NCI-H2029 treated with DMSO at 0.1 percent for 48 hours (cell line): Measurements from ENCODE around the gene SLC10A7.

Experiments
- DNase-seq: peaks from one replicate; lab custom pipeline; 2025; lab: John Stamatoyannopoulos, UW

The SLC10A7 gene

DNA sequence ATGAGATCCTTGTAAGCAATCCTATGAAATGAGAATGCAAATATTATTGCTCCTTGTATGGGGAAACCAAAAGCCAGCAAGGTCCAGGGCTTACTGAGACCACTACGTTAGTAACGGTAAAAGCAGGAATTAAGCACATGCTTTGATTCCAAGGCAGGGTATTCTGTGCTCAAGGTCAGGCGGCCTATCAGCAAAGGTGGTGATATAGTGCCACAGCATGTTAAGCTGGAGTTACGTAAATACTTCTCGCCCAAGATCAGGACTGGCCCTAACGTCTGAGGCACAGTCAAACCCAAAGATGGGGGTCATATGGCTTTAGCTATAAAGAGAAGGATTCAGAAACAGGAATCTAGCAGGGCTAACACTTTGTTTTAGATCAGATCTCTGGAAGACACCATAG, 27.6 kb downstream of the SLC10A7 start:
- DNase-seq = no peak

DNA sequence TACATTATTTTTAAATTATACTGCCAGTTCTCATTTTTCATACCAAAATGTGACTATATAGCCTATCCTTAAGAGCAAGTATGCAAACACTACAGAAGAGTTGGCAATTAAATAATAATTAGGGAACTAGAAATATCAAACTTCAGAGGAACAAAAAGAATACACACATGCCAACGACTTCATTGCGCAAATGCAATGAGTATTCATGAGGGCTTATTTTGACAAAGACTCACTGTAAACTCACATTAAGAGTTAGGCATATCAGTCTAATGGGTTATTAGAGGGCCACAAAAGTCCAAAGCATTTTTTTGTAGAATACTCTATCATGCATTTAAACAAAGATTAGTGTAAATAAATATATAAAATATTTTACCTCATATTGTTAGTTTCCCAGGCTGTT, 31.6 kb downstream of the SLC10A7 start:
- DNase-seq = no peak

DNA sequence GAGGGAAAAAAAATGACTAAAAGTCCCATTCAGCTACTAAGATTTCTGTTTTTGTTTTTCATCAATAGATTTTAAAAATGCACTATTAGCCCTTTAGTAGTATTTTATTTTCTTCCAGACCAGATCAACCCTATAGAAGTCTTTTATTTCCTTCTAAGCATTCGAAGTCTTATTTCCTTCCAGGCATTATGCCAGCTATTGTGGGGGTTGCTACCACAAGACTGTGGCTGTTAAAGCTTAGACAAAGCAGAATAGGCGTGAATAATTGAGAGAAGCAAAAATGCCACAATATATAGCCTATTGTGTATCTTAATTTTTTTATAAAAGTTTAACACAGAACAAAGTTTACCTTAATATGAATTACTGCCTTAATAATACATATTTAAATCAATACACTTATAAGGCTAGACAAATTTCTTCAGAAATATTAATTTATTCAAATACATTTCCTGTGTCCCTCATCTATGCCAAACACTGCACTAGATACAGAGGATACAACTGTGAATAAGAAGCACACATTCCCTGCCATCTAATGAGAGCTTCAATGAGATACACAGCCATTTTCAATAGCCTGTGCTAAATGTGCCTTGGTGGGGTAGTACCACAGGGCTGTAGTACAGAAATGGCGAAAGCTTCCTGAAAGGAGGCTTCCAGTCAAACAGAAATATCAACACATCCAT, 33.1 kb downstream of the SLC10A7 start:
- DNase-seq = no peak

DNA sequence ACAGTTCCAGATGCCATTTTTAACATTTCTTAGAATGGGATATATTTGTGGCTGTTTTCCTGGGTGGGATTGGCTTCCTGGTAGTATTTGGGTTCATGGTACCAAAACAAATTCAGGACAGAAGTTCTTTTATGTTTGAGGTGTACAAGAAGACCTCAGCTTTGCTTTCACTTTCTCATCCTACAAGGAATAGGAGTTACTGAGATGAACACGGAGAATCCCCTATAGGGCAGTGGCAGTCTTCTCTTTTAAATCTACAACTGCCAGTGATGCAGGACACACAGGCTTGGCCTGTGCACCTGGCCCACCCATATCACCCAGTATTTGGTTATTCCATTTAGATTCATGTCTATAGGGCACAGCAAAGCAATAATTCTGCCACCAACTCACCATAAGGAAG, 35.2 kb downstream of the SLC10A7 start:
- DNase-seq = no peak

DNA sequence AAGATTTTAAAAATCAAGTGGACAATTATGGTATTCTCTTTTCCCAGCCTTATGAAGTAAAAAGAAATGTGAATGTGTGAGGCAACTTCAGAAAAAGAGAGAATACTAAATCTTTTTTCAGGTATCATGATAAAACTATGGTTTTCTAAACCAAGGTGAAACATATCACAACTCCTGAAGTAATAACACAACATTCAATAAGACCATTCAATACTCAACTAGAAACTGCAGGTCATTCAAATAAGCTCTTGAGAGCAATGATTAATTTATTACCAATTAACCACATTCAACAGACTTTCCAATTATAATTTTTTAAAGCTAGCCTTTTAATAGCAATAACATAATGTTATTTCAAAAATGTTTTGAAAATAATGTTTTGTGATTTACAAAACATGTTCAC, 35.8 kb downstream of the SLC10A7 start:
- DNase-seq = no peak

DNA sequence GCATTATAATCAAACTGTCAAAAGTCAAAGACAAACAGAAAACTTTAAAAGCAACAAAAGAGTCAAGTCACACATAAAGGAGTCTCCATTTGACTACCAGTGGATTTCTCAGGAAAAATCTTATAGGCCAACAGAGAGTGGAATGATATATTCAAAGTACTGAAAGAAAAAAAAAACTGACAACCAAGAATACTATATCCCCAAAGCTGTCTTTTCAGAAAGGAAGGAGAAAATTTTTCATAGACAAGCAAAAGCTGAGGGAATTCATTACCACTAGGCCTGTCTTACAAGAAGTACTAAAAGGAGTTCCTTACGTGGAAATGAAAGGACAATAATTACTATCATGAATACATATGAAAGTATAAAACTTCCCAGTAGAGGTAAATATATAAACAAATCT, 39.0 kb downstream of the SLC10A7 start:
- DNase-seq = no peak

DNA sequence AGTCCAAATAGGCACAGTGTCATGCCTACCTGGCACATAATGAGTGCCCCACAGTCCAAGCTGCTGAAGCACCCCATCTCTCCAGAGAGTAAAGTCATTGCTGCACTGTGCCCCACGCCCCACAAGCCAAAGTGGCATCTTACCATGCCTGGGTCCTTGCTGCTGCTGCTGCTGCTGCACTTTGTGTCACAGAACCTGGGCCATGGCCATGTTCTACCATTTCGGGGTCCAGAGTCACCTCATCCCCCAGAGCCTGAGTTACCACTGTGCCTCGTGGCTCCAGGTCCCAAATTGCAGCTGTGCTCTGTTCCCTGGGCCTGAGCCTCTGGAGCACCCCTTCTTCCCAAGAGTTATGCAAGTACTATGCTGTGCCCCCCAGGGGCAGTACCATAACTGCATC, 40.5 kb downstream of the SLC10A7 start:
- DNase-seq = no peak

DNA sequence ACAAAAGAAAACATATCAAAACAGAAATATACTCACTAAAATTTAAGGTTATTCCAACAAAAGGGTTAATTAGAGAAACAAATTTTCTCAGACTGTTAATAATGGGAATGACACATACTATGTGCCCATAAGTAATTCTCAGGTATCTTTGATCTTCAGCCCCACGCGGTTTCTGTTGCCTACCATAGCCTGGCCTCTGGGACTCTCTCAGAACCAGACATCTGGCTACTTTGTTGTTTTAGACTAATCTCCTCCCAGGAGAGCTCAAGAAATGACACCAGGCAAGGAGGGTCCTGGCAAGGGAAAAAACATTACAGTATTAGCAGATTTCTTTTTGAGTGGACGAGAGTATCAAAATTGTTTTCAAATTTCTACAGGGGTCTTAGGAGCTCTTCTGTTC, 43.7 kb downstream of the SLC10A7 start:
- no peak for DNase-seq

DNA sequence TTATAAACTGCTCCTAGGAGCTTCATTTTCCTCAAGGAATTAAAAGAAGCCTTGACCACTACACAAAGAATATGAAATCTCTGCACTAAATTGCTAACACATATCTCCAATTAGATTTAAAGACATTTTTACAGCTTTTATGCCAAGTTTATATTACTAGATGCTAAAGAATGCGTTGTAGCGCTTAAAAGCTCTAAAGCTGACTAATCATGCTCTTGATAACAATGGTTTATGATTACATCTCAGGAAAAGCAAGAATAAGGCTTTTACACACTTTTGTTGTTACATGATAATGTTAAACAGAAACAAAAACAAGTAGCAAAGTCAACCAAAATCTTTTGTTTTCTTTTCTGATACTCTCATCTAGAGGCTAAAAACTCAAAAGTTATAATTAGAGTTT, 44.7 kb downstream of the SLC10A7 start:
- DNase-seq = no peak

DNA sequence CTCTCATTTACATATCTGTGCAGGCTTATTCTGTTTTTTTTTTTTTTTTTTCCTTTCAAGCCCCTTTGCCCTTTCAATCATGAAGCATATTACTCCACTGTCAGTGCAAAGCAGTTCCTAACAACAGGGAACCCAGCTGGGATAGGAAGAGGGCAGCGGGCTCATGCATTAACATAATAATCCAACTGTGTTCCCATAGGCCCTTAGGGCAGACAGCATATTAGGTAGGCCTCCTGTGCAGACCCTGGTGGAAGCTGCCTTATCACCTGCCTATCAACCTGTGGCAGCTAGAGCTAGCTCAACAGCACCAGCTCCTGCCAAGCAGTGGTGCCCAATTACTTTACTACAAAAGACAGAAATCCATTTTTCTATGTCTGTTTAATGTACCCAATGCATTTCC, 49.3 kb downstream of the SLC10A7 start:
- DNase-seq = no peak

DNA sequence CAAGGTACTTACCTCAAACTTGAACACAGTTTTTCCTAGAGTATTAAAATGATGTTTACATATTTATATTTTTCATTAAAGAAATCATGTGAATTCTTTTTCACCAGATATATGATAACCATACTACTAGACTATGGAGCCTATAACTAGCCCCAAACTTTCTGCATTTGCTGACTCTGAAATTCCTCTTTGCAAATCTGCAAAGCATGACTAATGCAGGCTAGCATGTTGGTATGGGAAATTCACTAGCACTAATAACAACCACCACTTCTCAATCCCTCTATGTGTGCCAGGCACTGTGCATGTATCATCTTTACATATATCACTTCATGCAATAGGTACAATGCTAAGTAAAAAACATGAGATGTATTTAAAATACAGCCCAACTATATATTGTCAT, 51.1 kb downstream of the SLC10A7 start:
- DNase-seq = no peak

DNA sequence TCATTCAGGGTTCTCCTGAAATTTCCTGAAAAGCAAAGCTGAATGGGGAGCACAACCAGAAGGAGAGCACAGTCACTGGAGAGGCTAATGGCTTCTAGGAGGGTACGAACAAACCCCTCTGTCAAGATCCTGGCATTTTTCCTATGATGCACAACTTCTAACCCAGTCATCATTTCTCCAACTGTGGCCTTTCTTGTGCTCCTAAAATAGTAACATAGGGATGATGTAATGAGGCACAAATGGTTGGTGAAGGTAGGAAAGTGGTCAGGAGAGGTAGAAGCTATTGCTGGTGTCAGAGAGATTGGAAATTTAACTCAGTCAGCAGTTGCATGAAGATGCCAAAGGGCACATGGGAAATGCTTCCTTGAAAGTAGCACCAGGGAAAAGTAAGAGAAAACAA, 52.7 kb downstream of the SLC10A7 start:
- DNase-seq = no peak

DNA sequence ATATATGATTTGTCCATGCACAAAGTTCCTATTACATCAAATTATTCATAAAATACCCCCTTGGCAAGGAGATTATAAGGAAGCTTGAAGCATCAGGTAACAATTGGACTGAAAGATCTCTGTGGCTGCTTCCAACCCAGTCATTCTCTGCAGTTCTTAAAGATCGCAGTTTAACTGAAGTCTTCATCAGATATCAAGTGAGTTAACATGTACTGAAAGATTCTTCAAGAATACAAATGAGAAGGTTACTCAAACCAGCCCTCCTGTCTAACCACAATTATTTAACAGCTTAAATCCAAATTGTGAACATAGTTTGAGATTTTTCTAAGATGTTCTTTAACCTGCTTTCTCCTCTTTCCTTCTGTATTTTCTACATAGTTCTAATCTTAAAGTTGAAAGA, 56.1 kb downstream of the SLC10A7 start:
- DNase-seq = no peak

DNA sequence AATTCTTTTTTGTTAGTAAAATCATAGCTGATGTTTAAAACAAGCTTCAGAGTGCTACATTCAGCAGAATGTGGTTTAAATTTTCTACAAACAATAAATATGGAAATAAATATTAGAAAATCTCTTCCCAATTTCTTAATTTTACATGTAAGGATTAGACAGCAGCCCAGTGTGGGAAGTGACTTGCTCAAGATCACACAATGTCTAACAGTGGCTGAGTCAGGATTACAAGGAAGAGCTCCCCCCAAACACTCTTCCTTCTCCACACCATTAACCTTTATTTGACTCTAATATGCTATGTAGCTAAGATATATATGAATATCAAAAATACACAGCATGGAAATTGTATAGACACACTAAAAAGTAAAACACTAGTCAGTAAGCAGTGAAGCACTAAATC, 59.5 kb downstream of the SLC10A7 start:
- DNase-seq = no peak

DNA sequence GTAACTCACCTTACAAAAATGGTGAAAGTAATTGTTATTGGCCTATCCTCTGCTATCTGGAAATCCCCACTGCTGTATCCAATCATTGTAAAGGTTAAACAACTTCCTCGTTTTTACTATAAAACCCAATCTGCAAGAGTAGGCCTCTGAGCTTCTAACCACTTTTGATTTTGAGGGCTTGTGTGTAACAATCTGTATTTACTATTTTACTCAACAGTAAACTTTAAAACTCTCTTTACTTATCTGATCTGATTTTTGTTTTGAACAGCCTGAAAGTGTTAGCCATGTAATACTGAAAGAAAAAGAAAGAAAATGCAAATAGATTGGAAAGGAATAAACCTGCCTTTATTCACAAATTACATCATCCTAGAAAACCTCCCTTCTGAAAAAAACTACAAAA, 63.1 kb downstream of the SLC10A7 start:
- DNase-seq = no peak

DNA sequence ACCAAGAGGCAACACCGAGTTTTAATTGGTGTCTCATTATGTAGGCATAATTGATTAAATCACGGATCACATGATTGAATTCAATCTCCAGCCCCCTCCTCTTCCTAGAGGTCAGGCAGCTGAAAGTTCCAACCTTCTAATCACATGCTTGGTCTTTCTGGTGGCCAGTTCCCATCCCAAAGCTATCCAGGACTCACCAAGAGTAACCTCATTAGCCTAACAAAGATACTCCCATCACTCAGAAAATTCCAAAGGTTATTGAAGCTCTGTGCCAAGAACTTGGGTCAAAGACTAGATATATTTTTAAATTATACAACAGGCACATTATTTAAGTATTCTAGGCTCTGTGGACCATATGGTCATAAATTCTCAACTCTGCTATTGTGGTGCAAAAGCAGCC, 65.1 kb downstream of the SLC10A7 start:
- no peak for DNase-seq

DNA sequence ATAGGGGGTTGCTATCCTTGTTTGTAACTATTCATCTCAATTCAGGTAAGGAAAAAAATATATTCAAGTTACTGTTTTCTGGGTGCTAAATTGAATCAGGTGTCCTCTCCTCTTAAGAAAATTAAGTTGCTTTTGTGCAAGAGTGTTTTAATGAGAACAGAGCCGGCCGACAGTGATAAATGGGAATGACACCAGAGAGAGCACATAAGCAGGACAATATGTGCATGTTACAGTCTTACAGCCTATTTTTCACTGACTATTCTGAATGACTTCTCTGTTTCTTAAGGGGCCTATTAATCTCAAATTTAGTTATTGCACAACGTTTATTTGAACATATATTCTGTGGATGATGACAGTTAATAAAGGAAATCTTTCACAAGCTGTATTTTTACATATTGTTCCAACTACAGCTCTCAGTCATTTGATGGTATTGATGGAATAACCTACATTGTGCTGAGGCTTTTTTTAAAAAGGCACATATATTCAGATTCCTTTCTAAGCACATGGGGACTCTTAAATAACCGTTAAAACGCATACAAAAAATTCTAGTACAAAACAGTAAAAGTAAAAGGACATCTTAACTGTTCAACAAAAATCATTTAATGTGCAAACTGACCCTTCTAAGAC, 68.4 kb downstream of the SLC10A7 start:
- DNase-seq = no peak

DNA sequence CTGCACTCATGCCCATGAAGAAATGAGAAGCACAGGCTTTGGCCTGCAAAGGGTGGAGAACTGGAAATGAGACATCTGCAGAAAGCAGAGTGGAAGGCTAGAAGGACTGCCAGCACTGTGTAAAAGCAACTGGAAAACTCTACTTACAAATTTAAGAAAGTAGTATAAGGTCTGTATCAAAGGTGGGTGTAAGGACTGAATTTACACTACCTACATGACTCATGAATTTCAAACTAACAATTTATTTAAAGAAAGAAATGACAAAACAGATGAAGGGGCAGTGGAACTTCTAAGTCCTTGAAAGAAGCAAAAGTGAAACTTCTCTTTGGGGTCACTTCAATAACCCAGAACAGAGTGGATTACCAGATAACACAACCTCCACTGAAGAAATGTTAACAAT, 71.2 kb downstream of the SLC10A7 start:
- DNase-seq = no peak

DNA sequence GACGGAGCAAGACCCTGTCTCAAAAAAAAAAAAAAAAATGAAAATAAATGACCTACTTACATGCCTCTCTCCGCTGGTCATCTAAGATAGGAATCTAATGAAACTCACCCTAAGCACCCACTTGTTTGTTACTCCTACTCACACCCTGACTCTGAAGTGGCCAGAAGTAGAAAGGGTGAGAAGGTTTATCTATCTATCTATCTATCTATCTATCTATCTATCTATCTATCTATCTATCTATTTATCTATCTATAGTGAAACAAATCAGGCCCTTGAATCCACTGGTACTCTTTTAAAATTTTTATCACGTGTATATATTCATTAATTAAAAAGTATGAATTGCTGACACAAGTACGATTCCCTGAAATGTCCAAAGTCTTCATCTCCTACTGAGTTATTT, 75.2 kb downstream of the SLC10A7 start:
- DNase-seq = no peak

DNA sequence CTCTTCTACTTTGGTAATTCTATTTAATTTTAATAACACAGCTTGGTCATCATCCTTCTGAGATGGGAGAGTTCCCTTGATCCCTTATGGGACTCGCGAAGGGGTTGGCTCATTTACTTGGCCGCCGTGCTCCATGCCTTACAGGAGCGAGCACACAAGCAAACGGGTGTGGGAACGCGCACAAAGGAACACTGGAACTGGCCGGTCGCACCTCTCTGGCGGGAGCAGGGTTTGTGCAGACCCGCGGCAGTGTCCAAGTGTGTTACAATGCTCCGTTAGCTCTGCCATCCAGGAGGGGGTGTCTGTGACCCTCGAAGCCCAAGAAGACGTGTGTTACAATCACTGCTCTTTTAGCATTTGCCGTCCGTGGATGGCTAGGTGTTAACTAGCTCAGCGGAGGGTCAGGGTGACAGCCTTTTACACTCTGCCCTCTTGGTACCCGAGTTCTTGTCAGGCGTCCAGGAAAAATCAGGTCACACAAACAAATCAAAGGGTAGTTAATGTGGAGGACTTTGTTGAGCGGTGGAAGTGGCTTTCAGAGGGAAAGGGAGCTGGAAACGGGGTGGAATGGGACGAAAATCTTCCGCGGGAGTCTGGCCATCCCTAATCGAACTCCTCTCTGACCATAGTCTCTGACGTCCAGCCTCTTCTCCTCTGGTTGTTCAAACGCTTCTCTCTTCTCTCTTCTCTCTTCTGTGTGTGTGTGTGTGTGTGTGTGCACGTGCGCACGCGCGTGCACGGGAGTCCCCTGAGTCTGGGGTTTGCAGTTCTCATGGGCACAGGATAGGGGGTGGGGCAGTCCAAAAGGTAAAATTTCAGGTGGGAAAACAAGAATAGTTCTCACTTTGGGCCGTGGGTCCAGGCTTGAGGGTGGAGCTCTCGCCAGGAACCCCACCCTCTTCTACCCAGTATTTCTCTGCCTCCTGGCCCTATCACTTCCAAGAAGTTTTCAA, 76.3 kb downstream of the SLC10A7 start:
- no peak for DNase-seq

DNA sequence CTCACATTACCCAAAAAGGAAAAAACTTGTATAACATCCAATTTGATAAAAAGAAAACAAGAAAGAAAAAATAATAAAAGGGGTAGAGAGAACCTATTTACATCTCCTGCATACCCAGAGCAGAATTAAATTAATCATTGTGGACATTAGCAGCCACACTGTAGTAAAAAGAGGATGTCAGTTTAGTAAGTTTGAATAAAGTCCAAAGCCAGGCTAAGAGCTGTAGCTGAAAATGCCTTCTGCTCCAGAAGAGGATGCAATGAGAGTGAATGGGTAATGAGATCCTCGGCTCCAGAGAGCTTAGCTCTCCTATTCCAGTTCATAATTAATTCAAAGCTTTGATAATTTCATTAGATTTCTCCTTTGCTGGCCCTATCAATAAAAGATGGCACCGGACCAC, 78.2 kb downstream of the SLC10A7 start:
- no peak for DNase-seq

DNA sequence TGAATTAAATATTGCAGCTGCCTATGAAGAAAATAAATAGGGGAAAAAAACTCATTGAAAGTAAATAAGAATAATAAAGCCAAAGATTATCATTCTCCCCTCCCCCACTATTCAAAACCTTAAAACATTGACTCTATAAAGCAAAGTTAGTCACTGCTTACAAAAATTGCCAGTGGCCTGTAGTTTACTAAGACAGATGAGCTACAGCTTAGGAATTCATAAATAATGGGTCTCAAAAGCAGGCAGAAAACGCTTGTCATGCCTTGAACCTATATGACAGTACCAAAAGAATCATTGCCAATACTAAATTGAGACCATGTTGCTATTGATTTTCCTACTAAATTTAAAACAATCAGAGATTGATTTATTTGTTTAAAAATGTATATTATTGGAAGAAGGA, 78.9 kb downstream of the SLC10A7 start:
- DNase-seq = no peak

DNA sequence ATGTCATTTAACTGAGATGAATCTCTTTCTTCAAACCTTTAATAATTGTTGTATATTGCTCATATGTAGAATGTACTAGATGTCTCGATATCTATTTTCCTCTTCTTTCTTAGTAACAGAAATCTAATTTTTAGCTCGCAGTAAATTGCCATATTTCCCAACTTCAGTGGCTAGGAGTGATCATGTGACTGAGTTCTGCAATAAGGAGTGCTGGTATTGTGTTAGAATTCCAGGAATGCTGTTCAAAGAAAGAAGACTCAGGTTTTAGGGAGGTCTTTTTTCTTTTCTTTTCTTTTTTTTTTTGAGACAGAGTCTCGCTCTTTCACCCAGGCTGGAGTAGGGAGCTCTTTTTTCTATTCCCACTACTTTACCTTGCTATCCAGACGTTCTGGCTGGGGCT, 81.7 kb downstream of the SLC10A7 start:
- no peak for DNase-seq
